ENCODE data around the gene LIN54.
A peak's percentile ranks its signal among the peaks of the same experiment; 100 is the strongest.

Gene LIN54

DNA sequence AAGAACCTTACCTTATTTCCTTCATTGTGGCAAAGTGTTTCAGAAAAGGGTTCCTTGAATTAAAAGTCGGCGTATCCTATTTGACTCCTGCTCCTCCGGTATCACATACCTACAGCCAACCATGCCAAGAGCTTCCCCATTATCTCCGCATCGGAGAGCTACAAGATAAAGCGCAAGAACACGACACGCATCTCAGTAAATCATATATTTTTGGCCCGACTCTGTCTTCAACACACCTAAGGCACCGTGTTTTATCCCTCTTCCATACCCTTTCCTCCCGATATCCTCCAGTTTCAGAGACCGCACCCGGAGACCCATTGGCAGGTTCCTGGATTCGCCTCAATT, 110.6 kb downstream of the LIN54 start:
- Histone ChIP-seq H3K4me3 (ENCODE audit: low read length, poor library complexity, severe bottlenecking) (peak overlapping the region; percentile 83), H2AFZ (ENCODE audit: low read length) (peak overlapping the region; percentile 69), H3K36me3 (ENCODE audit: insufficient read depth, low read length) (peaks cover 16% of the 10 kb centered on the region; the same call in 1 of the 2 replicates)

DNA sequence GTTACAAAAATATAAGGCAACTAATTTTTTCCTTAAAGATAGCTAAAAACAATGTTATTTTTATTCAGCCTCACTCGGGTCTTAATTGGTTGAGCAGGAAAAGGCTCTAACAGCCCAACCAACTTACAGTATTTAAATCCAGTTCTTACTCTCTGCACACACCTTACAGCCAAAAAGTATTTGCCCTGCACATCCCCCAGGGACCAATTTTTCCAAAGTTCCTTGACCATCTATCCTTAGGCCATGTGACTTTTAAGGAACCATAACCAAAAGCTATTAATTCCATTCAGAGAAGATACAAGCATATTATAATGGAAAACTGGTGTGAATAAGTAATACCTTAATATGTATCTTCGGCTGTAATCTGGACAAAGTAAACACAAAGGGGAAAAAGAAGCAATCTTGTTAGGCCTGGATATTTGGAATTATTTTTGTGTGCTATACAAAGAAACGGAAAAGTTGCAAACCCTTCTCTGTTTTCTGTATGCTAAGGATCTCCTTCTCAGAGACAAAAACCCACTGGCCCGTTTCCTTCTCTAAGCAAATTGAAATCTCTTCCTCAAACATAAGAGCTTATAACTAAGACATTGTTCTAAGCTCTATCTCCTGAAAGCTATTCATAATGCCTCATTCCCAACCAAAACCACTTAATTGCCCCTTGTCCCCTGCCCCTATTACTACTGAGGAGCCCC, 111.1 kb downstream of the LIN54 start:
- peak overlapping the region; percentile 83 for H3K4me3 ChIP-seq (ENCODE audit: low read length, poor library complexity, severe bottlenecking)
- H3K9ac ChIP-seq (ENCODE audit: low read depth, low read length, poor library complexity, severe bottlenecking) = peak overlapping the region; percentile 85
- peaks cover 51% of the 10 kb centered on the region for H3K4me1 ChIP-seq (ENCODE audit: insufficient read depth, low read length, poor library complexity, severe bottlenecking)
- peaks cover 81% of the 10 kb centered on the region for H3K79me2 ChIP-seq (ENCODE audit: insufficient read depth, low read length)
- H2AFZ ChIP-seq (ENCODE audit: low read length) = peak overlapping the region; percentile 69; the same call in 1 of the 2 replicates
- H3K27me3 ChIP-seq (ENCODE audit: insufficient read depth, low read length, poor library complexity, severe bottlenecking) = peaks cover 8% of the 10 kb centered on the region
- H3K36me3 ChIP-seq (ENCODE audit: insufficient read depth, low read length) = peaks cover 22% of the 10 kb centered on the region; the same call in 1 of the 2 replicates
- no peaks in the 10 kb centered on the region for H3K9me2 ChIP-seq (replicated peaks; ENCODE audit: low read depth, low read length)
- H3K4me2 ChIP-seq (ENCODE audit: low read depth, low read length, poor library complexity, severe bottlenecking) = peak overlapping the region; percentile 91
- TF ChIP-seq, protein P1, sequence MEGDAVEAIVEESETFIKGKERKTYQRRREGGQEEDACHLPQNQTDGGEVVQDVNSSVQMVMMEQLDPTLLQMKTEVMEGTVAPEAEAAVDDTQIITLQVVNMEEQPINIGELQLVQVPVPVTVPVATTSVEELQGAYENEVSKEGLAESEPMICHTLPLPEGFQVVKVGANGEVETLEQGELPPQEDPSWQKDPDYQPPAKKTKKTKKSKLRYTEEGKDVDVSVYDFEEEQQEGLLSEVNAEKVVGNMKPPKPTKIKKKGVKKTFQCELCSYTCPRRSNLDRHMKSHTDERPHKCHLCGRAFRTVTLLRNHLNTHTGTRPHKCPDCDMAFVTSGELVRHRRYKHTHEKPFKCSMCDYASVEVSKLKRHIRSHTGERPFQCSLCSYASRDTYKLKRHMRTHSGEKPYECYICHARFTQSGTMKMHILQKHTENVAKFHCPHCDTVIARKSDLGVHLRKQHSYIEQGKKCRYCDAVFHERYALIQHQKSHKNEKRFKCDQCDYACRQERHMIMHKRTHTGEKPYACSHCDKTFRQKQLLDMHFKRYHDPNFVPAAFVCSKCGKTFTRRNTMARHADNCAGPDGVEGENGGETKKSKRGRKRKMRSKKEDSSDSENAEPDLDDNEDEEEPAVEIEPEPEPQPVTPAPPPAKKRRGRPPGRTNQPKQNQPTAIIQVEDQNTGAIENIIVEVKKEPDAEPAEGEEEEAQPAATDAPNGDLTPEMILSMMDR (conservative IDR thresholded peaks at IDR 0.05; ENCODE audit: low read length) = no peak
- TF ChIP-seq EZH2phosphoT487 (IDR thresholded peaks at IDR 0.05; ENCODE audit: borderline replicate concordance) = no peak
- no peaks in the 10 kb centered on the region for H3K9me3 ChIP-seq (ENCODE audit: insufficient read depth, low read depth, low read length)
- H4K20me1 ChIP-seq (ENCODE audit: insufficient read depth, low read length, poor library complexity, severe bottlenecking) = peaks cover 55% of the 10 kb centered on the region
- 0 out of 2 replicates have a peak, but pooled peaks cover 5% of the 10 kb centered on the region for H3F3A ChIP-seq (ENCODE audit: low read depth)

More for the DNA sequence above, 110.6 kb downstream of the LIN54 start:
- H3K9me2 ChIP-seq (replicated peaks; ENCODE audit: low read depth, low read length) = no peaks in the 10 kb centered on the region
- H4K20me1 ChIP-seq (ENCODE audit: insufficient read depth, low read length, poor library complexity, severe bottlenecking) = peaks cover 50% of the 10 kb centered on the region
- peaks cover 8% of the 10 kb centered on the region for H3K27me3 ChIP-seq (ENCODE audit: insufficient read depth, low read length, poor library complexity, severe bottlenecking)
- H3K9me3 ChIP-seq (ENCODE audit: insufficient read depth, low read depth, low read length) = no peaks in the 10 kb centered on the region
- H3K4me2 ChIP-seq (ENCODE audit: low read depth, low read length, poor library complexity, severe bottlenecking) = peak overlapping the region; percentile 91
- H3F3A ChIP-seq (ENCODE audit: low read depth) = peaks cover 5% of the 10 kb centered on the region; the same call in 1 of the 2 replicates
- peaks cover 51% of the 10 kb centered on the region for H3K4me1 ChIP-seq (ENCODE audit: insufficient read depth, low read length, poor library complexity, severe bottlenecking)
- no peak for TF ChIP-seq EZH2phosphoT487 (IDR thresholded peaks at IDR 0.05; ENCODE audit: borderline replicate concordance)
- TF ChIP-seq, protein P1 (conservative IDR thresholded peaks at IDR 0.05; ENCODE audit: low read length) = no peak
- peak overlapping the region; percentile 85 for H3K9ac ChIP-seq (ENCODE audit: low read depth, low read length, poor library complexity, severe bottlenecking)
- peaks cover 76% of the 10 kb centered on the region for H3K79me2 ChIP-seq (ENCODE audit: insufficient read depth, low read length)

DNA sequence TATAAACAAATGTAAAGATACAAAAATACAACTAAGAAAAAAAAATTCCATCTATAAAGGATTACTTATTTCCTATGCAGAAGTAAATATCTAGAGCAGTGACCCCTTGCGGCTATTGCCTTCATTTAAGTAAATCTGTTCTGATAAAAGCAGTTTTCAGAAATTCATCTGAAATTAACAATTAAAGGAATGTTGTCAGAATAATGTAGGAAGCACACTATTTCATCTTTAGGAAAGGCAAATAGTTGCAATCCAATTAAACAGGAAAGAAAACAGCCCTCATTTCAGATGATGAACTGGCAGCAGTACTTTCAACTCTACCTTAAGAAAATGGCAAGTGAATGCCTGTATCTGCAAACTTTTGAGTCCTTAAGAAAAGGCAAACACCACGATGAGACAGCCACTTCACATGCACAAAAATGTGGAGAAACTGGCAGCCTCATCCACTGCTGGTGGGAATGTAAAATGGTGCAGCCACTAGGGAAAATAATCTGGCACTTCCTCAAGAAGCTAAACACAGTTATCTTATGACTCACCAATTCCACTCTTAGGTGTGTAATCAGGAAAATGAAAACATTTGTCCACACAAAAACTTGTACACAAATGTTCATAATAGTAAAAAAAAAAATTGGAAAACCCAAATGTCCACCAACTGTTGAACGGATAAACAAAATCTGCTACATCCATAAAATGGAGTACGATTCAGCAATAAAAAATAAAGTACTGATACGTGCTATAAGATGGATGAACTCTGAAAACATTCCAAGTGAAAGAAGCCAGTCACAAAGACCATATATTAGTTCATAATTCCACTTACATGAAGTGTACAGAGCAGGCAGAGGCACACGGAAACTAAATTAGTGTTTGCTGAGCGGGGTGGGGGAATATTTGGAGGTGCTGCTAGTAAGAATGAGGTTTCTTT, 112.0 kb downstream of the LIN54 start:
- H3K79me2 ChIP-seq (ENCODE audit: insufficient read depth, low read length) = peaks cover 90% of the 10 kb centered on the region
- H3K4me2 ChIP-seq (ENCODE audit: low read depth, low read length, poor library complexity, severe bottlenecking) = peak overlapping the region; percentile 91
- peaks cover 8% of the 10 kb centered on the region for H3K27me3 ChIP-seq (ENCODE audit: insufficient read depth, low read length, poor library complexity, severe bottlenecking)
- no peak overlapping the region for H2AFZ ChIP-seq (ENCODE audit: low read length)
- H3K9me3 ChIP-seq (ENCODE audit: insufficient read depth, low read depth, low read length) = no peaks in the 10 kb centered on the region
- H3K4me1 ChIP-seq (ENCODE audit: insufficient read depth, low read length, poor library complexity, severe bottlenecking) = peaks cover 54% of the 10 kb centered on the region
- peaks cover 31% of the 10 kb centered on the region; the same call in 1 of the 2 replicates for H3K36me3 ChIP-seq (ENCODE audit: insufficient read depth, low read length)
- H3K4me3 ChIP-seq (ENCODE audit: low read length, poor library complexity, severe bottlenecking) = peak overlapping the region; percentile 83
- TF ChIP-seq EZH2phosphoT487 (IDR thresholded peaks at IDR 0.05; ENCODE audit: borderline replicate concordance) = no peak
- TF ChIP-seq, protein P1 (conservative IDR thresholded peaks at IDR 0.05; ENCODE audit: low read length) = peak; percentile 89
- peak overlapping the region; percentile 85 for H3K9ac ChIP-seq (ENCODE audit: low read depth, low read length, poor library complexity, severe bottlenecking)
- H3K9me2 ChIP-seq (replicated peaks; ENCODE audit: low read depth, low read length) = no peaks in the 10 kb centered on the region
- H4K20me1 ChIP-seq (ENCODE audit: insufficient read depth, low read length, poor library complexity, severe bottlenecking) = peaks cover 63% of the 10 kb centered on the region
- 0 out of 2 replicates have a peak, but pooled peaks cover 5% of the 10 kb centered on the region for H3F3A ChIP-seq (ENCODE audit: low read depth)
